NCI-H187 treated with DMSO at 0.1 percent for 48 hours (cell line): ENCODE data around the gene ADGRG1.

Experiments used
- DNase-seq: peaks from one replicate; lab custom pipeline; 2025; lab: John Stamatoyannopoulos, UW

ADGRG1 gene

GRCh38 chr16:57620335-57621231, 7.8 kb upstream of the ADGRG1 start:
- DNase-seq: no peak

- DNase-seq: no peak
These were observed 6.7 kb upstream of the ADGRG1 start for GRCh38 chr16:57621521-57622271.

DNA sequence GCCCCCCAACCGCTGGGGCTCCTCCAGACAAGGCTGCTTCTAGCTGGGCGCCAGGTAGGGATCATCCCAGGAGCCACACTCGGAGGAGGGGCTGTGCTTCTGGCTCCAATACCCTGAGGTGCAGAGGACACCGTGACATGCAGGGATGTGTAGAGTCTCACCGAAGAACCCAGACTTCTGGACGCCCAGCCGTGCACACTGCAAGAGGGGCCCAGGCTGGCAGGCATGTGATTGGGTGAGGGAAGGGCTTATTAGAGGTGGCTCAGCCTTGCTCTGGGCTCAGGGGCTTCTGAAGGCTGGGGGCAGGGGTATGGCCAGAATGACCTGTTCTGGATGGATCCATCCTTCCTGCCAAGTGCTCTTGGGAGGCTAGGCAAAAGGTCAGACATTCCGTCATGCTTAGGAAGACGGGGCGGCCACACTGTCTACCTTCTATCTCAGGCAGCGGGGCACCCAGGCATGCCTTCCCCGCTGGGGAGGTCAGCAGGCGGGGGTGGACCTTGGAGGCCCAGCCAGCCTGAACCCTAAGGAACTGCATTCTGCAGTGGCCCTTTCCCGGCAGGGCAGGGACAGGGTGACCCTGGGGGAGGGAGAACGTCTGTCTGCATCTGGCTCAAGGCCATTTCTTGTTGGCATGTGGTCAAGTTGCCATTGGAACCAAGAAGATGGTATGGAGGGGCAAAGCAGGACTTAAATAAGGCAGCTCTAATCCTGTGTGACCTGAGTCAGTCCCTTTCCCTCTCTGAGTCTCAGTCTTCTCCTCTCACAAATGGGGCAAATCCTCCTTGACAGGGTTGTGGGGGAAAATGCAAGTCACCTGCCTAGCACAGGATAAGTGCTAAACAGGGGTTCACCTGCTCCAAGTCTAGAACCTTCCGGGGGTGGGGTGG, 5.8 kb upstream of the ADGRG1 start:
- no peak for DNase-seq

DNA sequence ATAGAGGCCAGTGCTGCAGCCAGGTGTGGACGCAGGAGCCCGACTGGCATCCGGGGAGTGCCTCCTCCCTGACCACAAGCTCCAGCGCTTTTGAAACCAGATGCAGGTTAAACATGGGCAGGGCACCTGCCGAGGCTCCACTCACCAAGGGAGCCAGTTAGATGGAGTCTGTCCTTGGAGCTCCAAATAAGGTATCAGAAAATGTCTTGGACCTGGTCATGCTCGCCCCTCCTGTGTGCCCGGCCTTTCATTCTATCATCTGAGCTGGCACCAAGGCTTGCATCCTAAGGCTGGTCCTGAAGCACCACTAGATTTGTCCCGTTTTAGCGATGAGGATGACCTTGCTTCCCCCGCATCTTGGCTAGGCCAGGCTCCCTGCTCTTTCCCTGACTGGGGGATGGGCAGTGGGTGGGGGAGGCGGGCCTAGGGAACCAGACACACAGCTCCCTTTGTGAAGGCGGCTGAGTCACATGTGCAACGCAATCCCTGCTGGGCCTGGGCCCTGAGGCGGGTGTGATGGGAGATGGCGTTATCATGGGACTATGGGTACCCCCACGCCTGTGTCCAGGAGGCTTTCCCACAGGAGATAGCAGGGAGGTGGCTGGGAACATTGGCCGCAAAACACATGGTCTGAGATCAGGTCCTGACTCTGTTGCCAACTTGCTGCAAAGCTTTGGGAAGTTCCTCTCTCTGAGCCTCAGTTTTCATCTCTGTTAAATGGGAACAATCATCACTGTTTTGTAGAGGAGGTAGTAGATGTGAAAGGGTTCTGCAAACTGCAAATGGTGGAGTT, 5.0 kb upstream of the ADGRG1 start:
- no peak for DNase-seq

DNA sequence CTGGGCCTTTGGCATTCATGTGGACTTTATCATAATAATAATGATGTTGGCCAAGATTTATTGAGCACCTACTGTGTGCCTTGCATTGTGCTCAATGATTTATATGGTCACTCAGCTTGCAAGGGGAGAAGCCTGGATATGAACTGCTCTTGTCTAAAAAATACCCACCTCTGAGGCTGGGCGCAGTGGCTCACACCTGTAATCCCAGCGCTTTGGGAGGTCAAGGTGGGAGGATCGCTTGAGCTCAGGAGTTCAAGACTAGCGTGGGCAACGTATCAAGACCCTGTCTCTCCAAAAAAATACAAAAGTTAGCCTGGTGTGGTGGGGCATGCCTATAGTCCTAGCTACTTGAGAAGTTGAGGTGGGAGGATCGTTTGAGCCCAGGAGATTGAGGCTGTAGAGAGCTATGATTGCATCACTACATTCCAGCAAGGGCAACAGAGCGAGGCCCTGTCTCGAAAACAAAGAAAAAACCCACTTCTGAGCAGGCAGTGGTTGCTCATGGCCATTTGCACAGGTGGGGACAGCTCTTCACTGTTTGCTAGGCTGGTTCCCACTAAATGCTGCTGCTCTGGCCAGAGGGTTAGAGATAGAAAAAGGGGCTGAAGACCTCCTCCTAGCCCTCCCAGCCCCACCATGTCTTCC, 4.3 kb upstream of the ADGRG1 start:
- no peak for DNase-seq

DNA sequence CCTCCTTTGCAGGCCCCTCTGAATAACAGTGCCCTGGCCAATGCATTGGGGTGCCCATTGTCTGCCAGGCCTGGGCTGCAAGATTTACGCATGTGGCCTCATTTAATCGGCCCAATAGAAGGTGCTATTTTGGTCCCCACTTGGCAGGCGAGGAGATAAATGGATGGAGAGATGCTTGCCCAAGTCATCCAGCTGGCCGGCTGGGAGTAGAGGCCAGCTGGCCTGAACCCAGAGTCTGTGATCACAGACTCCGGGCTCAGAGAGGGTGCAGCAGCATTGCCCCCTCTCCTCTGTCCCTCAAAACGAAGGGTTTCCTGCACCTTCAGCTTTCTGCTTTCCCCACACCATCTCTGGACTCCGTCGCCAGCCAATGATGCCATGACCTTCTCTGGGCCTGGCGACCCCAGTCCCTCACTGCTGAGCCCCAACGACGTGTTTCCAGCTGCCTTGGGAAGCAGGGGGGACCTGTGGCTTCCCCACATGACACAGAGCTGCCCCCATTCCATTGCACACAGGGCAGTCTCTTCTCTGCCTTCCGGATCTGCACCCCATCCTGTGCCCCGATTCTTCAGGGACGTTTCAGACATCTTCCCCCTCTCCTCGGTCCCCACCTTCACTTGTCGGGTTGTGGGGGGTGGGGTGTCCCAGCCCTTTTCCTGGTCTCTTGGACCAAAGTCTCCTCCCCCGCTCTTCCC, 3.5 kb upstream of the ADGRG1 start:
- DNase-seq: no peak

GRCh38 chr16:57626420-57627170, 1.8 kb upstream of the ADGRG1 start:
- no peak for DNase-seq

- DNase-seq: no peak
These were observed 1.1 kb upstream of the ADGRG1 start for GRCh38 chr16:57627184-57627871.

GRCh38 chr16:57628783-57629293, 408 bp downstream of the ADGRG1 start:
- no peak for DNase-seq

- DNase-seq: no peak
These were observed 1.3 kb downstream of the ADGRG1 start for GRCh38 chr16:57629516-57630406.

GRCh38 chr16:57630407-57630797, 2.0 kb downstream of the ADGRG1 start:
- no peak for DNase-seq

DNA sequence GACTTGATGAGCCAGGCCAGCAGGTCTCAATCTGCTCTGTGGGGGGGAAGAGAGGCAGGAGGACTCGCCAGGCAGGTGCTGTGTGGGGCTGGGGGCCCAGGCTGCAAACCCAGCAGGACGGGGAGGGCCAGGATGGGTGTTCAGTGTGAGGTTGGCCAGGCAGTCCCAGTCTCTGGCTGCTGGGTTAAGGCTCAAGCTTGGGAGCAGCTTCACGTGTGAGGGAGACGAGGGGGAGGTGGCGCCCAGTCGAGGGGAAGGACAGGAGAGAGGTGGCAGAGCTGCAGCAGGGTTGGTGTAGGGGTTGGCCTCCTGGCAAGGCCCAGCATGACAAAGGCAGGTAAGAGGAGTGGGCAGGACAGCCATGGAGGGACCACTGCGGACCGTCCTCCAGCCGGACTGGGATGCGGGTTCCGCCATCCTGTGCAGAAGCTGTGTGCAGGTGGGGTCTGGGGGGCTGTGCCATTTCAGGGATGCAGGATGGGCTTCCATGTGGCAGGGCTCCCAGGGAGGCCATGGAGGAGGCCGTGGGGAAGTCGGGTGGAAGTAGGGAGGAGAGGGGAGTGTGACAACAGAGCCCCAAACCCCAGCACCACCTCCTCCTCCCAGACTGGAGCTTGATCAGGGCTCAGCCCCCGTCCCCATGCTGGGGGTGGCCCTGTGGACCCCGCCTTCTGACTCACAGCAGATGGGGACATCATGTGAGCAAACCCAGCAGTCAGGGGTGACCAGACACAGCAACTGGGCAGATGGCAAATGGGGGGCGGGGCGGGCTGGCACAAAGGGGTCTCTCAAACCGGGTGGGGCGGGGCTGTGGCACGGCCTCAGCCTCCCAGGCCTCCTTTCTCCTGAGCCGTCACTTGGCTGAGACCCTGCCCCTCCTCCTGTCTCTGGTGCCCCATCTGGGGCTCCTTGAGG, 2.8 kb downstream of the ADGRG1 start:
- no peak for DNase-seq

GRCh38 chr16:57632568-57632967, 4.1 kb downstream of the ADGRG1 start:
- no peak for DNase-seq

- no peak for DNase-seq
These were observed 5.1 kb downstream of the ADGRG1 start for GRCh38 chr16:57633383-57634064.

DNA sequence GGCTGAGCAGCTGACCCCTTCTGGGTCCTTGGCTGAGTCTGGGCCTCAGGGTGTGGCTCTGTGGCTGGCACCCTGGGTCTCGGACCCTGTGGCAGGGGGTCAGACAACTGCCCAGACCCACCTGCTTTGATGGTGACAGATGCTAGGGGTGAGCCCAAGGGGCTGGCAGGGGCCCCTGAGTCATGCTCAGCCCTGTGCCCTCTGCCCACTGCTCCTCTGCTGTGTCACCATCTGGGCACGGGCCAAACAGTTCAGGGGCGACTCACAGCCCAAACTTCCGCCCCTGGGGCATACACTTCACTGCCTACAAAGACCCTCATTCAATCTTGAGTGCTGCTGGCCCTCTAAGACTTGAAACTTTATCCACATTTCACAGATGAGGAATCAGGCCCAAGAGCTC, 5.7 kb downstream of the ADGRG1 start:
- no peak for DNase-seq
